RWPE1 (cell line): Measurements from ENCODE around the gene RHD.
"Not testable (repeated sequence)": the region's sequence is repeated elsewhere in the genome, so short reads cannot be mapped to it uniquely, and the experiment has no call there.

Source experiments
- CTCF ChIA-PET: fragments of 350-600 bp; sonication (Branson Sonifier 250); formaldehyde crosslinking; extraction: SDS; loops from one replicate; lab custom pipeline; 2021; lab: Yijun Ruan, JAX
- POLR2A ChIA-PET: fragments of 400-600 bp; formaldehyde crosslinking; extraction: SDS; loops from one replicate; lab custom pipeline; 2020; ENCODE audit warnings: antibody characterized with exemption; ENCODE audit not compliant: low non-redundant PET; lab: Yijun Ruan, JAX
- DNase-seq: peaks from one replicate; pipeline ENCODE4 v3.0.0; 2012; ENCODE audit warnings: low spot score
- H3K27ac ChIP-seq: fragments of 450-650 bp; 2 replicates; pipeline ENCODE4 v1.5.1; 2017
- CTCF ChIP-seq: fragments of 450-650 bp; conservative IDR thresholded peaks from 2 replicates; pipeline ENCODE4 v1.5.1; 2017; ENCODE audit warnings: low read depth, mild to moderate bottlenecking

Gene RHD

DNA sequence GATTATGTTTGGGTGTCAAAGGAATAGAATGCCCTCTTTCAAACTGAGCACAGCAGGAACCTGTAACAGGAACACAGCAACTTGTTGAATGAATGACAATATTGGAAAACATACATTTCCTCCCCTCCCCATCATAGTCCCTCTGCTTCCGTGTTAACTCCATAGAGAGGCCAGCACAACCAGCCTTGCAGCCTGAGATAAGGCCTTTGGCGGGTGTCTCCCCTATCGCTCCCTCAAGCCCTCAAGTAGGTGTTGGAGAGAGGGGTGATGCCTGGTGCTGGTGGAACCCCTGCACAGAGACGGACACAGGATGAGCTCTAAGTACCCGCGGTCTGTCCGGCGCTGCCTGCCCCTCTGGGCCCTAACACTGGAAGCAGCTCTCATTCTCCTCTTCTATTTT, at the start of gene RHD:
Gene RHD (plus strand): TSS at position 272 of the 400 bp plus-strand sequence. CDS start 39 bp downstream, at position 311.
- CTCF ChIA-PET, DNase-seq, H3K27ac ChIP-seq, POLR2A ChIA-PET: not testable (repeated sequence)

GRCh38 chr1:25222606-25223005, 49.7 kb upstream of the RHD start:
- ChIA-PET POLR2A (no interaction called here), CTCF (no interaction called here)
- no peak for DNase-seq
- TF ChIP-seq CTCF: no peak
- no peak overlapping the region for H3K27ac ChIP-seq

- POLR2A ChIA-PET: no interaction called here
- no peak overlapping the region for H3K27ac ChIP-seq
- no peak for DNase-seq
- TF ChIP-seq CTCF: no peak
- CTCF ChIA-PET: no interaction called here
These were observed 48.8 kb upstream of the RHD start for GRCh38 chr1:25223471-25223870.

- ChIA-PET POLR2A (interaction anchor here (1.3 to 1.9 kb wide), 2 partner anchors 9 to 15 kb away, joined by 4 to 11 read pairs; partner anchors contain the start of gene RSRP1), CTCF (interaction anchor here (0.5 to 0.6 kb wide), 3 partner anchors 14 to 578 kb away, joined by 3 to 4 read pairs (median 4); no protein-coding TSS in a partner anchor)
- peak; percentile 90 for DNase-seq
- TF ChIP-seq CTCF: no peak
- H3K27ac ChIP-seq: peak within 1 kb of the TSS; percentile 89
These were observed 40.1 kb upstream of the RHD start, which contains the start of gene SYF2 for GRCh38 chr1:25232027-25232865. TSS of gene SYF2 (minus strand) at chr1:25232502. CDS start at chr1:25232467, 35 bp downstream.

- POLR2A ChIA-PET: interaction anchor here (1.3 to 1.9 kb wide), 2 partner anchors 8 to 14 kb away, joined by 4 to 11 read pairs; partner anchors contain the start of gene RSRP1
- peak overlapping the region; percentile 89 for H3K27ac ChIP-seq
- DNase-seq: peak; percentile 91
- CTCF ChIA-PET: interaction anchor here (0.5 kb wide), 1 partner anchor 13 kb away, joined by 3 read pairs; no protein-coding TSS in a partner anchor
- TF ChIP-seq CTCF: no peak
These were observed 39.2 kb upstream of the RHD start for GRCh38 chr1:25232866-25233784.

- POLR2A ChIA-PET, DNase-seq, CTCF ChIA-PET: not testable (repeated sequence)
- peak overlapping the region; percentile 8; the same call in 1 of the 2 replicates for H3K27ac ChIP-seq
These were observed 36.9 kb upstream of the RHD start for GRCh38 chr1:25235411-25235810.

- DNase-seq, POLR2A ChIA-PET: not testable (repeated sequence)
- CTCF ChIA-PET: interaction anchor here (0.6 kb wide), 1 partner anchor 594 kb away, joined by 4 read pairs; no protein-coding TSS in a partner anchor
- peak overlapping the region; percentile 58; the same call in 1 of the 2 replicates for H3K27ac ChIP-seq
These were observed 36.0 kb upstream of the RHD start for GRCh38 chr1:25236261-25236660.
